ENCODE measurements around the gene ZNF174.

Gene ZNF174

GRCh38 chr16:3389663-3390338 lies 11.2 kb upstream of the ZNF174 start:
- Histone ChIP-seq H3K4me3 (ENCODE audit: low read length) (no peak overlapping the region), H3K4me1 (ENCODE audit: low read length) (no peaks in the 10 kb centered on the region), H3K9ac (ENCODE audit: low read length) (no peak overlapping the region), H2AFZ (ENCODE audit: low read depth, low read length) (no peak overlapping the region), H3K9me3 (ENCODE audit: insufficient read depth, low read length) (peaks cover 6% of the 10 kb centered on the region; the same call in 1 of the 2 replicates), H3K27ac (ENCODE audit: low read length) (no peak overlapping the region), H4K20me1 (ENCODE audit: insufficient read depth, low read length) (no peaks in the 10 kb centered on the region), H3K79me2 (ENCODE audit: low read length) (peaks cover 26% of the 10 kb centered on the region), H3K27me3 (ENCODE audit: low read depth, low read length) (no peaks in the 10 kb centered on the region), H3K4me2 (ENCODE audit: low read length) (no peak overlapping the region), H3K36me3 (replicated peaks; ENCODE audit: low read depth, low read length) (peaks cover 69% of the 10 kb centered on the region)
- TF ChIP-seq EZH2phosphoT487 (IDR thresholded peaks at IDR 0.05; ENCODE audit: low read depth) (no peak), CTCF (IDR thresholded peaks at IDR 0.05; ENCODE audit: low read depth, low read length) (no peak)

- Histone ChIP-seq H3K36me3 (replicated peaks; ENCODE audit: low read depth, low read length) (peaks cover 61% of the 10 kb centered on the region), H3K79me2 (ENCODE audit: low read length) (peaks cover 60% of the 10 kb centered on the region)
Observed at GRCh38 chr16:3400446-3400778, 603 bp upstream of the ZNF174 start.

GRCh38 chr16:3401719-3402397 lies 843 bp downstream of the ZNF174 start:
- peaks cover 60% of the 10 kb centered on the region for H3K36me3 ChIP-seq (replicated peaks; ENCODE audit: low read depth, low read length)
- peak overlapping the region; percentile 81 for H3K4me3 ChIP-seq (ENCODE audit: low read length)
- peak overlapping the region; percentile 60 for H3K9ac ChIP-seq (ENCODE audit: low read length)
- no peaks in the 10 kb centered on the region for H4K20me1 ChIP-seq (ENCODE audit: insufficient read depth, low read length)
- no peak overlapping the region for H2AFZ ChIP-seq (ENCODE audit: low read depth, low read length)
- H3K27ac ChIP-seq (ENCODE audit: low read length) = no peak overlapping the region
- no peaks in the 10 kb centered on the region for H3K27me3 ChIP-seq (ENCODE audit: low read depth, low read length)
- peaks cover 15% of the 10 kb centered on the region; the same call in 1 of the 2 replicates for H3K9me3 ChIP-seq (ENCODE audit: insufficient read depth, low read length)
- H3K79me2 ChIP-seq (ENCODE audit: low read length) = peaks cover 48% of the 10 kb centered on the region
- H3K4me2 ChIP-seq (ENCODE audit: low read length) = peak overlapping the region; percentile 72
- no peak for TF ChIP-seq EZH2phosphoT487 (IDR thresholded peaks at IDR 0.05; ENCODE audit: low read depth)
- TF ChIP-seq CTCF (IDR thresholded peaks at IDR 0.05; ENCODE audit: low read depth, low read length) = no peak
- H3K4me1 ChIP-seq (ENCODE audit: low read length) = peaks cover 8% of the 10 kb centered on the region

More at GRCh38 chr16:3400446-3400778, 603 bp upstream of the ZNF174 start:
- peak overlapping the region; percentile 90 for H3K4me3 ChIP-seq (ENCODE audit: low read length)
- H4K20me1 ChIP-seq (ENCODE audit: insufficient read depth, low read length) = no peaks in the 10 kb centered on the region
- peak overlapping the region; percentile 88 for H3K4me2 ChIP-seq (ENCODE audit: low read length)
- H3K27me3 ChIP-seq (ENCODE audit: low read depth, low read length) = no peaks in the 10 kb centered on the region
- no peak overlapping the region; the same call in 1 of the 2 replicates for H2AFZ ChIP-seq (ENCODE audit: low read depth, low read length)
- H3K4me1 ChIP-seq (ENCODE audit: low read length) = peaks cover 8% of the 10 kb centered on the region
- TF ChIP-seq EZH2phosphoT487 (IDR thresholded peaks at IDR 0.05; ENCODE audit: low read depth) (no peak), CTCF (IDR thresholded peaks at IDR 0.05; ENCODE audit: low read depth, low read length) (no peak)
- peaks cover 7% of the 10 kb centered on the region; the same call in 1 of the 2 replicates for H3K9me3 ChIP-seq (ENCODE audit: insufficient read depth, low read length)
- peak overlapping the region; percentile 22; the same call in 1 of the 2 replicates for H3K27ac ChIP-seq (ENCODE audit: low read length)
- H3K9ac ChIP-seq (ENCODE audit: low read length) = peak overlapping the region; percentile 84

GRCh38 chr16:3408561-3409197 lies 7.7 kb downstream of the ZNF174 start:
- H3K4me1 ChIP-seq (ENCODE audit: low read length) = no peaks in the 10 kb centered on the region
- H3K36me3 ChIP-seq (replicated peaks; ENCODE audit: low read depth, low read length) = peaks cover 78% of the 10 kb centered on the region
- H3K79me2 ChIP-seq (ENCODE audit: low read length) = no peaks in the 10 kb centered on the region
- no peaks in the 10 kb centered on the region for H3K27me3 ChIP-seq (ENCODE audit: low read depth, low read length)
- no peak overlapping the region for H3K4me2 ChIP-seq (ENCODE audit: low read length)
- no peak overlapping the region for H3K4me3 ChIP-seq (ENCODE audit: low read length)
- TF ChIP-seq CTCF (IDR thresholded peaks at IDR 0.05; ENCODE audit: low read depth, low read length) (no peak), EZH2phosphoT487 (IDR thresholded peaks at IDR 0.05; ENCODE audit: low read depth) (no peak)
- H3K27ac ChIP-seq (ENCODE audit: low read length) = no peak overlapping the region
- peaks cover 35% of the 10 kb centered on the region for H3K9me3 ChIP-seq (ENCODE audit: insufficient read depth, low read length)
- H2AFZ ChIP-seq (ENCODE audit: low read depth, low read length) = no peak overlapping the region
- no peaks in the 10 kb centered on the region for H4K20me1 ChIP-seq (ENCODE audit: insufficient read depth, low read length)
- H3K9ac ChIP-seq (ENCODE audit: low read length) = no peak overlapping the region
